Gastroesophageal sphincter (tissue), 4 donors: ENCODE measurements around the gene SSRP1. TPM values are rescaled to one million over a fixed set of nuclear protein-coding genes. Genes with fewer than 3 reads are reported as not detected.

Source experiments
- ATAC-seq: fragments of 150-250 bp; one replicate; pipeline ENCODE4 v1.9.1; 2016; ENCODE audit warnings: mild to moderate bottlenecking, moderate library complexity
- H3K27ac ChIP-seq, 4 donors: fragments of 200-600 bp; sonication (generic) in 3 of 4; 1 replicate in 3 of 4; 2 replicates in 1 of 4; pipeline ENCODE4 v1.5.1; 2016 to 2019
- H3K27me3 ChIP-seq: fragments of 200-600 bp; sonication (generic); one replicate; pipeline ENCODE4 v1.5.1; 2019
- H3K36me3 ChIP-seq, 2 donors: fragments of 200-600 bp; sonication (generic); one replicate each; pipeline ENCODE4 v1.5.1; 2019; ENCODE audit warnings: control low read depth in 1 of 2
- H3K4me1 ChIP-seq, 3 donors: fragments of 200-600 bp; sonication (generic); 1 replicate in 2 of 3; 2 replicates in 1 of 3; pipeline ENCODE4 v1.5.1; 2016 to 2019; ENCODE audit warnings: control low read depth in 2 of 3
- H3K4me3 ChIP-seq, 2 donors: fragments of 200-600 bp; sonication (generic); one replicate each; pipeline ENCODE4 v1.5.1; 2019; ENCODE audit warnings: mild to moderate bottlenecking in 1 of 2, moderate library complexity in 1 of 2
- H3K9me3 ChIP-seq, 3 donors: fragments of 200-600 bp; sonication (generic); one replicate each; pipeline ENCODE4 v1.5.1; 2017 to 2019; ENCODE audit warnings: control low read depth in 2 of 3
- EP300 ChIP-seq: sonication (generic); formaldehyde crosslinking; IDR thresholded peaks from one replicate; pipeline ENCODE4 v1.6.1; 2017; ENCODE audit warnings: antibody characterized with exemption, mild to moderate bottlenecking
- POLR2A ChIP-seq, 2 donors: fragments of 450-650 bp; IDR thresholded peaks; one replicate each; pipeline ENCODE4 v1.6.1; 2017; ENCODE audit warnings: antibody characterized with exemption in 2 of 2, mild to moderate bottlenecking in 2 of 2, moderate library complexity in 1 of 2
- POLR2AphosphoS5 ChIP-seq: sonication (generic); formaldehyde crosslinking; IDR thresholded peaks from one replicate; pipeline ENCODE4 v1.6.1; 2017; ENCODE audit warnings: antibody characterized with exemption
- WGBS, 2 donors: methylation state at CpG; one replicate each; pipeline ENCODE4 v1.1.5; 2018; ENCODE audit warnings: low coverage in 1 of 2; 5-methylcytosine and 5-hydroxymethylcytosine counted together
- total RNA-seq, 4 donors: library from RNA; depleted of rRNA; stranded (reverse); fragments of >200 nt; gene quantifications; one replicate each; pipeline ENCODE4 v1.1.0, GENCODE V29; 2016
- TF ChIP-seq, protein P1 (sequence below), 4 experiments: fragments of 200-600 bp in 2 of 4; fragments of 450-650 bp in 2 of 4; sonication (generic) in 1 of 4; IDR thresholded peaks; one replicate each; pipeline ENCODE4 v1.5.1; 2017 to 2019; ENCODE audit warnings: antibody characterized with exemption in 4 of 4, mild to moderate bottlenecking in 2 of 4, moderate library complexity in 2 of 4

The SSRP1 gene
- total RNA-seq, 4 donors from 2014 or later = 66.0 to 101 (median 79.8) TPM

DNA sequence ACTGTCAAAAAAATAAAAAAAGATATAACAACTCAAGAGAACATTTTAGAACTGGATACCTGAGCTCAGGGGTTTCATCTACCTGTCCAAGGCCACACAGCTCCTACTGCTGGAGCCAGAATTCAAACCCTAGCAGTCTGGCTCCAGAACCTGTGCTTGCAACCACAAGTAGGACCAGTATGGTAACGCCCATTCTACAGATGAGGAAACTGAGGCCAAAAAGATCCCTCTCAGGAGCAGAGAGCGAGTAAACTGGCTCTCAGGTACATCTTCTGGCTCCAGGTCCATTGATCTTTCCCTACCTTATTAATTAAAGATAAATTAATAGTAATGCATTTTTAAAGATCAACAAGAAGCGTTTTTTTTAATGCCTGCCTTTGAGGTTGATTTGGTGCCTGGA, 21.6 kb upstream of the SSRP1 start:
- no peak overlapping the region for H3K4me3 ChIP-seq
- no peaks in the 10 kb centered on the region for H3K36me3 ChIP-seq
- H3K4me1 ChIP-seq = peaks cover 0 to 17% (median 9%) of the 10 kb centered on the region in 3 donors
- ATAC-seq = no peak
- peak overlapping the region in 2 of 4 donors; percentile 27 to 47 for H3K27ac ChIP-seq
- H3K27me3 ChIP-seq = no peaks in the 10 kb centered on the region
- no peaks in the 10 kb centered on the region for H3K9me3 ChIP-seq
- TF ChIP-seq POLR2AphosphoS5 = no peak
- TF ChIP-seq POLR2A (IDR thresholded peaks at IDR 0.05) = no peak
- no peak for TF ChIP-seq EP300
- TF ChIP-seq, protein P1, sequence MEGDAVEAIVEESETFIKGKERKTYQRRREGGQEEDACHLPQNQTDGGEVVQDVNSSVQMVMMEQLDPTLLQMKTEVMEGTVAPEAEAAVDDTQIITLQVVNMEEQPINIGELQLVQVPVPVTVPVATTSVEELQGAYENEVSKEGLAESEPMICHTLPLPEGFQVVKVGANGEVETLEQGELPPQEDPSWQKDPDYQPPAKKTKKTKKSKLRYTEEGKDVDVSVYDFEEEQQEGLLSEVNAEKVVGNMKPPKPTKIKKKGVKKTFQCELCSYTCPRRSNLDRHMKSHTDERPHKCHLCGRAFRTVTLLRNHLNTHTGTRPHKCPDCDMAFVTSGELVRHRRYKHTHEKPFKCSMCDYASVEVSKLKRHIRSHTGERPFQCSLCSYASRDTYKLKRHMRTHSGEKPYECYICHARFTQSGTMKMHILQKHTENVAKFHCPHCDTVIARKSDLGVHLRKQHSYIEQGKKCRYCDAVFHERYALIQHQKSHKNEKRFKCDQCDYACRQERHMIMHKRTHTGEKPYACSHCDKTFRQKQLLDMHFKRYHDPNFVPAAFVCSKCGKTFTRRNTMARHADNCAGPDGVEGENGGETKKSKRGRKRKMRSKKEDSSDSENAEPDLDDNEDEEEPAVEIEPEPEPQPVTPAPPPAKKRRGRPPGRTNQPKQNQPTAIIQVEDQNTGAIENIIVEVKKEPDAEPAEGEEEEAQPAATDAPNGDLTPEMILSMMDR (IDR thresholded peaks at IDR 0.05) = no peak
- WGBS, 2 donors = 70 to 81% methylated on average over 2 to 3 of the region's 3 CpGs

DNA sequence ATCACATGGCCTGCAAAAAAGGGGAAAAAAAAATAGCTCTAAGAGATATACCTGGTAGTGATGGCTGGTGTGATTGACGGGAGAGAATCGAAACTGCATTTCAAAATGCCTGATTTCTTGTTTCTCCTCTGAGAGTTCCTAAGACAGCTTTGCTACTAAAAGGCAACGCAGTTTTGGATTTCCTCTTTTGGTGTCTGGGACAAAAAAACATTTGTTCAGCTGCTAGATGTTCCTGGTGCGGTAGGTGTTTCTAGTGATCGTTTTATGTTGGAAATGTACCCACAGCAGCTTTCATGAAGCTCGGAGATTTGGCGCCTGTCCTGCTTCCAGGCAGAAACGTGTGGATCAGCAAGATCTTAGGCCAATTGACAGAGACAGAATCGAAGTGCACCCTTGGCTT, 20.6 kb upstream of the SSRP1 start:
- TF ChIP-seq, protein P1 (IDR thresholded peaks at IDR 0.05) = no peak
- TF ChIP-seq POLR2A (IDR thresholded peaks at IDR 0.05) (no peak), EP300 (no peak), POLR2AphosphoS5 (no peak)

DNA sequence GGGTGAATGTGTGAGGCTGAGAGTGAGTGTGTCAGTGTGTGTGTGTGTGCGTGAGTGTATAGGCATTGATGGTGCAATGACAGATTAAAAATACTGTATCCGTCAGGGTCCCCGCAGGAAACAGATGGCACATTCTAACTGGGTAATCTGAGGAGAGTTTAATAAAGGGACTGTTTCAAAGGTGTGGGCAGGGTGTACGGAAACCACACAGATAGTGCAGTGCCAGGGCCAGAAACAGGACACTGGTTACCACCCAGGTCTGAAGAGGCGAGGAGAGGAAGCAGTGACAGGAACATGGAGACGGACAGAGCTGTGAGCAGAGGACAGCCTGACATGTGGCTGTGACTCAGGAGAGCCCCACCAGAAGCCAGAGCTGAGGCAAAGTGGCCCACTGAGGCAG, 19.0 kb upstream of the SSRP1 start:
- WGBS, 2 donors = 78 to 83% methylated on average over 3 to 5 of the region's 6 CpGs
- no peaks in the 10 kb centered on the region for H3K36me3 ChIP-seq
- no peak for ATAC-seq
- H3K9me3 ChIP-seq = no peaks in the 10 kb centered on the region
- H3K4me1 ChIP-seq = peaks cover 0 to 22% (median 10%) of the 10 kb centered on the region in 3 donors
- no peak for TF ChIP-seq POLR2AphosphoS5
- TF ChIP-seq EP300 = no peak
- TF ChIP-seq, protein P1 (IDR thresholded peaks at IDR 0.05) = no peak
- no peak for TF ChIP-seq POLR2A (IDR thresholded peaks at IDR 0.05)
- H3K27ac ChIP-seq = no peak overlapping the region
- no peaks in the 10 kb centered on the region for H3K27me3 ChIP-seq
- H3K4me3 ChIP-seq = no peak overlapping the region

More for the DNA sequence above, 20.6 kb upstream of the SSRP1 start:
- H3K4me3 ChIP-seq = no peak overlapping the region
- WGBS, 2 donors = 67 to 84% methylated on average over 7 to 9 of the region's 9 CpGs
- peaks cover 0 to 17% (median 9%) of the 10 kb centered on the region in 3 donors for H3K4me1 ChIP-seq
- H3K36me3 ChIP-seq = no peaks in the 10 kb centered on the region
- no peak overlapping the region for H3K27ac ChIP-seq
- H3K9me3 ChIP-seq = no peaks in the 10 kb centered on the region
- H3K27me3 ChIP-seq = no peaks in the 10 kb centered on the region
- no peak for ATAC-seq

DNA sequence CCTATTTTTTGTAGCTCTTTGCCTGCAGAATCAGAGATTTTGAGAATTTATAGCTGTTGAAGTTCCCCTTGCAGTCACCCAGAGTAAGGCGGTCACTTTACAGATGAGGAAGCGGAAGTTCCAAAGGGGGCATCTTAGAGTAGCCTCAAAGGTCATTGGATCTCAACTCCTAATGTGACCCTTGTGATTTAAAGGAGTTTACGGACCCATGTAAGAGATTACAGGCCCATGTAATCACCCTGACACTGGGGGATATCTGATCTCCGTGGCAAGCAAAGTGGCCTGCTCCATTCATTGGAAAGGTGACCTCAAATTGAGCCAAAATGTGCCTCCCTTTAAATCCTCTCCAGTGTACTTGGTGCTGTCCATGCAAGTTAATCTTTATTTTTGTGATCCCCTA, 18.2 kb upstream of the SSRP1 start:
- Histone ChIP-seq H3K27ac (no peak overlapping the region), H3K4me3 (no peak overlapping the region), H3K27me3 (no peaks in the 10 kb centered on the region), H3K9me3 (no peaks in the 10 kb centered on the region), H3K36me3 (no peaks in the 10 kb centered on the region), H3K4me1 (peaks cover 0 to 28% (median 12%) of the 10 kb centered on the region in 3 donors)
- TF ChIP-seq, protein P1 (IDR thresholded peaks at IDR 0.05) = no peak
- TF ChIP-seq POLR2AphosphoS5 (no peak), POLR2A (IDR thresholded peaks at IDR 0.05) (no peak), EP300 (no peak)
- no peak for ATAC-seq
- 44 to 76% methylated on average over 2 to 4 of the region's 4 CpGs for WGBS, 2 donors

DNA sequence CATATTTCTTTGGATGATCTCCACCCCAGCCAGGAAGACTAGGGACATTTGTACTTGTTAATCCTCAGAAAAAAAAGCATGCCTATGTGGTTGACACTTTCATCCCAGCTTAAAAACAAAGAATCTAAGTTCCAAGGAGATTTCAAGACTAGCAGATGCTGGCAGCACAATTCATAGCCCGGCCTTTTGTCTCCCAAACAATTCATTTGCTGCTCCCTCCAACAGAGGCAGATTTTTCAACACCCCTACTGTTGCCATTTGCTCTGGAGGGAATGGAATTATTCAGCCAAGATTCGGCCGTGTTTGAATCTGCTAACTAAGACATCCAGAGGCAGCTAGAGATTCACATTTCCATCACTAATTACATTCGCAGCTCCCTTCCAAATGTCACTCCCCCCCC, 17.8 kb upstream of the SSRP1 start:
- no peak for ATAC-seq
- no peak overlapping the region for H3K4me3 ChIP-seq
- 16 to 33% methylated on average over 3 to 4 of the region's 4 CpGs for WGBS, 2 donors
- H3K27me3 ChIP-seq = no peaks in the 10 kb centered on the region
- TF ChIP-seq EP300 (no peak), POLR2AphosphoS5 (no peak), POLR2A (IDR thresholded peaks at IDR 0.05) (no peak)
- TF ChIP-seq, protein P1 (IDR thresholded peaks at IDR 0.05) = no peak
- no peaks in the 10 kb centered on the region for H3K9me3 ChIP-seq
- H3K36me3 ChIP-seq = no peaks in the 10 kb centered on the region
- no peak overlapping the region for H3K27ac ChIP-seq
- H3K4me1 ChIP-seq = peaks cover 0 to 26% (median 12%) of the 10 kb centered on the region in 3 donors
